Fibroblast of mammary gland (primary cell): Measurements from ENCODE around the gene CRK.

Source experiments
- DNase-seq: peaks from one replicate; pipeline ENCODE4 v3.0.0-alpha.2; 2010; ENCODE audit warnings: low read depth
- H3K4me3 ChIP-seq: 2 replicates; pipeline ENCODE4 v1.5.1; 2011; ENCODE audit warnings: low read depth, mild to moderate bottlenecking, low read length, moderate library complexity; ENCODE audit not compliant: control insufficient read depth
- CTCF ChIP-seq: conservative IDR thresholded peaks from 2 replicates; pipeline ENCODE4 v1.5.1; 2011; ENCODE audit warnings: low read depth, low read length, inconsistent platforms; ENCODE audit not compliant: control insufficient read depth, insufficient read depth

CRK gene

GRCh38 chr17:1491443-1492248 lies 35.6 kb upstream of the CRK start:
- TF ChIP-seq CTCF, result no peak
- DNase-seq, result no peak
- H3K4me3 ChIP-seq, result peak overlapping the region; percentile 73

GRCh38 chr17:1490643-1491442 lies 34.8 kb upstream of the CRK start:
- peak; percentile 48 for DNase-seq
- TF ChIP-seq CTCF, result no peak
- H3K4me3 ChIP-seq, result peak overlapping the region; percentile 73

GRCh38 chr17:1488826-1489270 lies 32.8 kb upstream of the CRK start:
- TF ChIP-seq CTCF, result no peak
- DNase-seq, result no peak
- H3K4me3 ChIP-seq, result no peak overlapping the region

GRCh38 chr17:1487939-1488825 lies 32.1 kb upstream of the CRK start:
- no peak for TF ChIP-seq CTCF
- DNase-seq, result peak; percentile 72

GRCh38 chr17:1486802-1487695 lies 31.0 kb upstream of the CRK start:
- peak overlapping the region; percentile 42 for H3K4me3 ChIP-seq
- no peak for TF ChIP-seq CTCF
- DNase-seq, result peak; percentile 53

More at GRCh38 chr17:1487939-1488825, 32.1 kb upstream of the CRK start:
- peak overlapping the region; percentile 42 for H3K4me3 ChIP-seq
